Panc1 (cell line): ENCODE data around the gene ZNF283.
A peak's percentile ranks its signal among the peaks of the same experiment; 100 is the strongest.

Experiments
- CTCF ChIP-seq: fragments of 450-650 bp; IDR thresholded peaks from 2 replicates; pipeline ENCODE4 v1.5.1; 2017; ENCODE audit warnings: mild to moderate bottlenecking
- REST ChIP-seq, 2 experiments: IDR thresholded peaks; 2 replicates each; pipeline ENCODE4 v1.6.1; 2011 to 2012; ENCODE audit warnings: low read depth in 2 of 2, control low read depth in 1 of 2, low read length in 1 of 2, mild to moderate bottlenecking in 1 of 2, moderate library complexity in 1 of 2; ENCODE audit not compliant: insufficient read depth in 1 of 2
- TCF7L2 ChIP-seq: IDR thresholded peaks from 2 replicates; pipeline ENCODE4 v1.6.1; 2011; ENCODE audit warnings: mild to moderate bottlenecking, low read depth, low read length, inconsistent platforms

- peak; percentile 59; the same call in 1 of the 2 replicates for TF ChIP-seq CTCF
- 0 out of 2 replicates have a peak, but pooled peaks have one; percentile 39 for TF ChIP-seq TCF7L2
- no peak for TF ChIP-seq REST (IDR thresholded peaks at IDR 0.05; ENCODE audit: insufficient read depth in 1 of 2, low read depth in 2 of 2, low read length in 1 of 2)
These were observed 47.3 kb upstream of the ZNF283 start for GRCh38 chr19:43779820-43780219.
